ENCODE results near the gene TMEM37.
A peak's percentile ranks its signal among the peaks of the same experiment; 100 is the strongest.

DNA sequence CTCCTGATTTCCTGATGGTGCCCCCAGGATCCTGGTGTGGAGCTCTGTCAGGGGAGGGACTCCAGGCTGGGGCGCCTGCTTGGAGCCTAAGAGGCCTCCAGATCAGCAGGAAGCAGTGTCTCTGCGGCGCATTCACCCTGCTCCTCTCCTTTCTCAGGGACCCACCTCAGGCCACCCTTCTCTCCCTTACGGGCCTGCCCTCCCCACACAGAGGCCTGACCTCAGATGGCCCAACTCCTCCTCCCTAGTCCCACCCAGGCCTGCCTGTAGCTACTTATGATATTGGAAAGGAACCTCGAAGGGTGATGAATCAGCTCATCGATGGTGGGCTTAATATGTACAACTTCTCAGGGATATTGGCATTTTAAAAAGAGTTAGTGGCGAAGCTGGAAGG is 10.6 kb downstream of the TMEM37 start:
- TF ChIP-seq JUND (IDR thresholded peaks at IDR 0.05), result peak in 1 of 2 donors; percentile 31
- TF ChIP-seq, protein P1, sequence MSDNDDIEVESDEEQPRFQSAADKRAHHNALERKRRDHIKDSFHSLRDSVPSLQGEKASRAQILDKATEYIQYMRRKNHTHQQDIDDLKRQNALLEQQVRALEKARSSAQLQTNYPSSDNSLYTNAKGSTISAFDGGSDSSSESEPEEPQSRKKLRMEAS (IDR thresholded peaks at IDR 0.05), result no peak
- TF ChIP-seq, protein P2, sequence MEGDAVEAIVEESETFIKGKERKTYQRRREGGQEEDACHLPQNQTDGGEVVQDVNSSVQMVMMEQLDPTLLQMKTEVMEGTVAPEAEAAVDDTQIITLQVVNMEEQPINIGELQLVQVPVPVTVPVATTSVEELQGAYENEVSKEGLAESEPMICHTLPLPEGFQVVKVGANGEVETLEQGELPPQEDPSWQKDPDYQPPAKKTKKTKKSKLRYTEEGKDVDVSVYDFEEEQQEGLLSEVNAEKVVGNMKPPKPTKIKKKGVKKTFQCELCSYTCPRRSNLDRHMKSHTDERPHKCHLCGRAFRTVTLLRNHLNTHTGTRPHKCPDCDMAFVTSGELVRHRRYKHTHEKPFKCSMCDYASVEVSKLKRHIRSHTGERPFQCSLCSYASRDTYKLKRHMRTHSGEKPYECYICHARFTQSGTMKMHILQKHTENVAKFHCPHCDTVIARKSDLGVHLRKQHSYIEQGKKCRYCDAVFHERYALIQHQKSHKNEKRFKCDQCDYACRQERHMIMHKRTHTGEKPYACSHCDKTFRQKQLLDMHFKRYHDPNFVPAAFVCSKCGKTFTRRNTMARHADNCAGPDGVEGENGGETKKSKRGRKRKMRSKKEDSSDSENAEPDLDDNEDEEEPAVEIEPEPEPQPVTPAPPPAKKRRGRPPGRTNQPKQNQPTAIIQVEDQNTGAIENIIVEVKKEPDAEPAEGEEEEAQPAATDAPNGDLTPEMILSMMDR (IDR thresholded peaks at IDR 0.05; ENCODE audit: low read depth, low read length, missing input control), result no peak

Measured in liver (tissue), 3 donors.